CD4-positive, alpha-beta memory T cell (primary cell): ENCODE results near the gene ARL6IP4. TPM values are rescaled to one million over a fixed set of nuclear protein-coding genes. Genes with fewer than 3 reads are reported as not detected.
"Not testable (repeated sequence)": the region's sequence is repeated elsewhere in the genome, so short reads cannot be mapped to it uniquely, and the experiment has no call there.

ENCODE experiments used
- CTCF ChIA-PET: fragments of 350-600 bp; sonication (Branson Sonifier 250); formaldehyde crosslinking; loops from one replicate; lab custom pipeline; 2021; ENCODE audit warnings: inconsistent platforms; ENCODE audit not compliant: partially characterized antibody; lab: Charles Lee
- POLR2A ChIA-PET: fragments of 350-600 bp; sonication (Branson Sonifier 250); formaldehyde crosslinking; loops from one replicate; lab custom pipeline; 2021; ENCODE audit not compliant: partially characterized antibody; lab: Charles Lee
- DNase-seq, 5 donors: peaks; one replicate each; pipeline versions ENCODE4 v3.0.0 to v3.0.0-alpha.2; 2020 to 2022; ENCODE audit warnings: mixed read lengths in 1 of 5
- H3K27ac ChIP-seq: one replicate; pipeline ENCODE4 v1.7.0; 2013; ENCODE audit warnings: low read depth, low read length
- H3K27me3 ChIP-seq: 2 replicates; pipeline ENCODE4 v1.7.0; 2013; ENCODE audit warnings: mild to moderate bottlenecking, low read length, moderate library complexity; ENCODE audit not compliant: insufficient read depth
- H3K36me3 ChIP-seq: 2 replicates; pipeline ENCODE4 v1.7.0; 2013; ENCODE audit warnings: mild to moderate bottlenecking, low read length, moderate library complexity; ENCODE audit not compliant: insufficient read depth
- H3K4me1 ChIP-seq: 2 replicates; pipeline ENCODE4 v1.7.0; 2013; ENCODE audit warnings: mild to moderate bottlenecking, low read length, moderate library complexity; ENCODE audit not compliant: insufficient read depth
- H3K4me3 ChIP-seq, 2 donors: one replicate each; pipeline ENCODE4 v1.7.0; 2013; ENCODE audit warnings: low read length in 2 of 2, mild to moderate bottlenecking in 1 of 2
- H3K9me3 ChIP-seq, 2 donors: one replicate each; pipeline ENCODE4 v1.7.0; 2013; ENCODE audit warnings: low read length in 2 of 2, control low read depth in 1 of 2; ENCODE audit not compliant: control insufficient read depth in 1 of 2
- H3K27ac Mint-ChIP-seq, 7 donors: one replicate each; pipeline ENCODE4 v1.8.0; 2020 to 2021; ENCODE audit warnings: mixed read lengths in 7 of 7, mild to moderate bottlenecking in 6 of 7, inconsistent platforms in 3 of 7, moderate library complexity in 3 of 7
- H3K27me3 Mint-ChIP-seq, 2 donors: one replicate each; pipeline ENCODE4 v1.8.0; 2020 to 2021; ENCODE audit warnings: mixed read lengths in 2 of 2
- H3K36me3 Mint-ChIP-seq, 2 donors: one replicate each; pipeline ENCODE4 v1.8.0; 2020 to 2021; ENCODE audit warnings: mixed read lengths in 2 of 2, inconsistent platforms in 1 of 2, mild to moderate bottlenecking in 1 of 2
- H3K4me1 Mint-ChIP-seq, 4 donors: one replicate each; pipeline ENCODE4 v1.8.0; 2020 to 2021; ENCODE audit warnings: mixed read lengths in 4 of 4, mild to moderate bottlenecking in 1 of 4
- H3K4me3 Mint-ChIP-seq, 8 donors: one replicate each; pipeline ENCODE4 v1.8.0; 2020 to 2021; ENCODE audit warnings: mixed read lengths in 8 of 8, mild to moderate bottlenecking in 7 of 8, moderate library complexity in 6 of 8, inconsistent platforms in 3 of 8
- H3K9me3 Mint-ChIP-seq, 8 donors: one replicate each; pipeline ENCODE4 v1.8.0; 2020 to 2021; ENCODE audit warnings: mixed read lengths in 8 of 8, mild to moderate bottlenecking in 5 of 8, inconsistent platforms in 3 of 8, moderate library complexity in 1 of 8
- intact Hi-C: fragments of 100-400 bp; cut with micrococcal nuclease; formaldehyde crosslinking; loops from one replicate; pipeline ENCODE4 v1.15.1; 2023
- polyA plus RNA-seq, 2 donors: library from polyadenylated mRNA; unstranded; fragments of 300-500 nt; fragmentation: Illumina TruSeq; gene quantifications; one replicate each; pipeline ENCODE4 v1.2.3, GENCODE V29; 2021
- total RNA-seq, 2 experiments: library from RNA; stranded (reverse); gene quantifications; one replicate each; pipeline ENCODE4 v1.2.3, GENCODE V29; 2021

ARL6IP4 gene
- total RNA-seq (100 to 1,000 TPM; 159 to 180 TPM), polyA plus RNA-seq (100 to 1,000 TPM; 184 to 252 TPM)

DNA sequence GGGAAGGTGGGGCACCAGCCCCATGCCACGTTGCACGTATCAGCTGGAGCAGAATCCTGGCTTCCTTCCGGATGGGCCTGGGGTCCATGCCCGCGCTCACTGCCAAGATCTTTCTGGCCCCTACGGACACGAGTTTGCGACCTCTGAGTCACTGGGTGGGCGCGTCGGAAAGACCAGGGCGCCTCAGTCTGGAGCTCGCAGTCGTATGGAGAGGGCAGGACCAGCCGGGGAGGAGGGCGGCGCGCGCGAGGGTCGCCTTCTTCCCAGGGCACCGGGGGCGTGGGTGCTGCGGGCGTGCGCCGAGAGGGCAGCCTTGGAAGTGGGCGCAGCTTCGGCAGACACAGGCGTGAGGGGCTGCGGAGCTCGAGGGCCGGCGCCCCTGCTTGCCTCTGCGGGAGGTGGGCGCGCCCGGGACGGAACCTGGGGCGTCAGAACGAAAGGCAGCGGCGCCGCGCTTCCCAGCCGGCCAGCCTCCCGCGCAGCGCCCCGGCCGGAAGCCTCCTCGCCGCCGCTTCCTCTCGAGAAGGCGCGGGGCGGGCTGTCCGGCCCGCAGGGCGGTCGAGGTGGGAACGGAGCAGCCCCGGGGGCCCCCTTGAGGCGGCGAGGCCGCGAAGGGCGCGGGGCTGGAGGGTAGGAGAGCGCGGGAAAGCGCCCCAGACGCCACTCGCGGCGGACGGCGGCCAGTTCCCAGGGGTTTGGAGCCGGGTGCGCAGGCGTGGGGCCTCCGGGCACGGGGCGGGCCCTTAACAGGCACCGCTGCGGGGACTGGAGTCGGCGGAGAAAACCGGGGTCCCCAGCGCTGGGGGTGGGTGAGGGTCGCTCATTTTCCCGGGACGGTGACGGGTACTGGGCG, at the start of gene ARL6IP4:
Gene ARL6IP4, plus strand, starts transcription at position 499 of the 853 bp plus-strand sequence. CDS start 459 bp downstream, outside the sequence.
- Histone ChIP-seq H3K9me3 (no peaks in the 10 kb centered on the region), H3K27ac (peak within 1 kb of the TSS; percentile 68), H3K4me3 (peak within 1 kb of the TSS; percentile 78 to 83), H3K27me3 (no peaks in the 10 kb centered on the region), H3K4me1 (peaks cover 77% of the 10 kb centered on the region), H3K36me3 (peaks cover 22% of the 10 kb centered on the region)
- peak within 1 kb of the TSS; percentile 88 to 91 (median 90) for H3K27ac Mint-ChIP-seq
- DNase-seq, result peak; percentile 56 to 71 (median 64)
- CTCF ChIA-PET, result interaction anchor here (1.4 to 2.4 kb wide), 3 partner anchors 95 to 258 kb away, joined by 4 to 10 read pairs (median 4); partner anchors contain the start of gene MTRFR
- H3K4me1 Mint-ChIP-seq, result peaks cover 18 to 72% (median 50%) of the 10 kb centered on the region in 4 donors
- H3K4me3 Mint-ChIP-seq, result peak within 1 kb of the TSS; percentile 87 to 94 (median 90)
- peaks cover 0 to 4% (median 0%) of the 10 kb centered on the region in 8 donors for H3K9me3 Mint-ChIP-seq
- H3K36me3 Mint-ChIP-seq, result peaks cover 0 to 25% of the 10 kb centered on the region in 2 donors
- intact Hi-C loops, result no loop called here
- H3K27me3 Mint-ChIP-seq, result no peaks in the 10 kb centered on the region
- POLR2A ChIA-PET, result interaction anchor here (0.7 to 2.6 kb wide), 14 partner anchors 9 to 258 kb away, joined by 3 to 18 read pairs (median 4); partner anchors contain the start of genes ABCB9, HIP1R, MPHOSPH9 and MTRFR

DNA sequence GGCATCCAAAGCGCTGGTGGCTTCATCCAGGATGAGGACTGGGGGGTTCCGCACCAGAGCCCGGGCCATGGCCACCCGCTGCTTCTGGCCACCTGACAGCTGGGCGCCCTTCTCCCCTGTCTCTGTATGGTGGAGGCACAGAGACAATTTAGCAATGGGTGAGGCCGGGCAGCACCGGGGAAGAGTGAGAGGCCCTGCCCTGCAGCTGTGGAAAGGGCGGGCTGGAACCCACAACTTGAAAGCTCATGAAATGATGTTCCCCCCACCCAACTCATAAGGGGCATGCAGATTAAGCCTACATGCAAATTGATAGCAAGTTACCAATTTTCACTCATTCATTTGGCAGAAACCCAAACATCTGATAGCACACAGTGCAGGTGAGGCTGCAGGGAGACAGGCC, 48.3 kb upstream of the ARL6IP4 start:
- Mint-ChIP-seq H3K36me3 (no peaks in the 10 kb centered on the region), H3K27ac (no peak overlapping the region), H3K4me1 (no peaks in the 10 kb centered on the region), H3K9me3 (peaks cover 0 to 2% (median 0%) of the 10 kb centered on the region in 8 donors), H3K4me3 (no peak overlapping the region), H3K27me3 (no peaks in the 10 kb centered on the region)
- H3K36me3 ChIP-seq, result no peaks in the 10 kb centered on the region
- CTCF ChIA-PET, result no interaction called here
- intact Hi-C loops, result no loop called here
- DNase-seq, result no peak
- H3K9me3 ChIP-seq, result no peaks in the 10 kb centered on the region
- no peak overlapping the region for H3K4me3 ChIP-seq
- H3K27ac ChIP-seq, result no peak overlapping the region
- H3K4me1 ChIP-seq, result no peaks in the 10 kb centered on the region
- POLR2A ChIA-PET, result no interaction called here
- no peaks in the 10 kb centered on the region for H3K27me3 ChIP-seq

DNA sequence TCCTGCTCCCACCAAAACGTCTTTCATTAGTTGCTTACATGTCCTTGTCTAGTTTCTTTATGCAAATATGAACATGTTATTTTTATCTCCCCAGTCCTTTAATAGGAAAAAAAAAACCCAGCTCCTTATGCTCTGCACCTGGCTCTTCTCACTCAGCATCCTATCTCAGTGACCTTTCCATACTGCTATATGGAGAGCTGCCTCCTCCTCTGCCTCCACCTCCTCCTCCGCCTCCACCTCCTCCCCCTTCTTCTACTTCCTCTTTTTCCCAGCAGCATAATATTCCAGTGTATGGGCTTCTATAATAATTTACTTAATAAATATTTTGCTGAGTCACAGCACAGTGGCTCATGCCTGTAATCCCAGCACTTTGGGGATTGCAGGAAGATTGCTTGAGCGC, 45.8 kb upstream of the ARL6IP4 start:
- CTCF ChIA-PET, result no interaction called here
- POLR2A ChIA-PET, result interaction anchor here (0.6 kb wide), 1 partner anchor 132 kb away, joined by 3 read pairs; no protein-coding TSS in a partner anchor
- Histone ChIP-seq H3K4me3 (no peak overlapping the region), H3K27me3 (no peaks in the 10 kb centered on the region), H3K9me3 (no peaks in the 10 kb centered on the region), H3K4me1 (no peaks in the 10 kb centered on the region), H3K27ac (no peak overlapping the region), H3K36me3 (no peaks in the 10 kb centered on the region)
- intact Hi-C loops, result no loop called here
- no peaks in the 10 kb centered on the region for H3K27me3 Mint-ChIP-seq
- H3K9me3 Mint-ChIP-seq, result peaks cover 0 to 2% (median 0%) of the 10 kb centered on the region in 8 donors
- no peak for DNase-seq
- H3K36me3 Mint-ChIP-seq, result no peaks in the 10 kb centered on the region
- no peaks in the 10 kb centered on the region for H3K4me1 Mint-ChIP-seq
- no peak overlapping the region for H3K27ac Mint-ChIP-seq
- H3K4me3 Mint-ChIP-seq, result no peak overlapping the region

DNA sequence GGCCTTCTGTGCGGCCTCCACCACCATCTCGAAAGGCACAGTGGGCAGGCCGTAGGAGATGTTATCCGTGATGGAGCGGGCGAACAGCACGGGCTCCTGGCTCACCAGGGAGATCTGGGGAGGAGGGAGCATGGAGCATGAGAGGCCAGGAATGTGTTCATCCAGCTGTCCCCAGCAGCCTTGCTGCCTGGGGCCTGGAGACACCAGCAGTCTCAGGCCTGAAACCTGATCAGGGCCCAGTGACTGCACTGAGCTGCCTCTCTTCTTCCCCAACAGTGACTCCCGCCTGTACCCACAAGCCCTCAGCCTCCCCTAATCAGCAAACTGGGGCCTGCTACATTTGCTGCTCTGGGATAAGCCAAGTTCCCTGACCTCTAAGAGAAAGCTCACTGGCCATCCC, 45.2 kb upstream of the ARL6IP4 start:
- Histone ChIP-seq H3K27me3 (no peaks in the 10 kb centered on the region), H3K9me3 (no peaks in the 10 kb centered on the region), H3K36me3 (no peaks in the 10 kb centered on the region), H3K4me3 (no peak overlapping the region), H3K27ac (no peak overlapping the region), H3K4me1 (no peaks in the 10 kb centered on the region)
- POLR2A ChIA-PET, result interaction anchor here (0.6 kb wide), 1 partner anchor 133 kb away, joined by 3 read pairs; no protein-coding TSS in a partner anchor
- H3K27ac Mint-ChIP-seq, result no peak overlapping the region
- no peak for DNase-seq
- no peak overlapping the region for H3K4me3 Mint-ChIP-seq
- H3K9me3 Mint-ChIP-seq, result peaks cover 0 to 2% (median 0%) of the 10 kb centered on the region in 8 donors
- intact Hi-C loops, result no loop called here
- no peaks in the 10 kb centered on the region for H3K27me3 Mint-ChIP-seq
- H3K36me3 Mint-ChIP-seq, result no peaks in the 10 kb centered on the region
- no peaks in the 10 kb centered on the region for H3K4me1 Mint-ChIP-seq
- CTCF ChIA-PET, result interaction anchor here (0.8 kb wide), 1 partner anchor 142 kb away, joined by 3 read pairs; no protein-coding TSS in a partner anchor

DNA sequence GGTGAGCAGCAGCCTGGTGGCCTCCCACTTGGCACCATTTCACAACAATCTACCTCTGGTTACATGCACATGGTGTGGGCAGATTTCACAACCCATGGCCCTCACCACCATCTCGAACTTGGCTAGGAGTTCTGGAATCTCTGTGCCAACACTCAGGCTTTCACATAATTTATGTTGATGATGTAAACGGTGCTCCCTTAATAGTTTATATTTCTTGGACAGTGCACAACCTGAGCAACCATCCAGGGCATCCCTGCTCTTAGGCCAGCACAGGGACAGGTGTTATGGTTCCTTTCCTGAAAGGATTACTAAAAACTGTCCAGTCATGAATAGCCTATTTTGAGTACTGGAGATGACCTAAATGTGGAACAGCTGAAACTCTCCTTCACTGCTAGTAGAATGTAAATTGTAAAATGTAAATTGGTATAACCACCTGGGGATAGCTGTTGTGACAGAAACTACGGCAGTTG, 42.8 kb upstream of the ARL6IP4 start:
- no peaks in the 10 kb centered on the region for H3K4me1 ChIP-seq
- H3K9me3 ChIP-seq, result no peaks in the 10 kb centered on the region
- Mint-ChIP-seq H3K4me1 (peaks cover 0 to 2% (median 0%) of the 10 kb centered on the region in 4 donors), H3K9me3 (no peaks in the 10 kb centered on the region), H3K36me3 (no peaks in the 10 kb centered on the region), H3K4me3 (no peak overlapping the region), H3K27me3 (no peaks in the 10 kb centered on the region), H3K27ac (no peak overlapping the region)
- intact Hi-C loops, result no loop called here
- no peak overlapping the region for H3K4me3 ChIP-seq
- H3K27me3 ChIP-seq, result no peaks in the 10 kb centered on the region
- ChIA-PET CTCF (no interaction called here), POLR2A (no interaction called here)
- DNase-seq, result no peak
- H3K36me3 ChIP-seq, result no peaks in the 10 kb centered on the region
- H3K27ac ChIP-seq, result no peak overlapping the region

DNA sequence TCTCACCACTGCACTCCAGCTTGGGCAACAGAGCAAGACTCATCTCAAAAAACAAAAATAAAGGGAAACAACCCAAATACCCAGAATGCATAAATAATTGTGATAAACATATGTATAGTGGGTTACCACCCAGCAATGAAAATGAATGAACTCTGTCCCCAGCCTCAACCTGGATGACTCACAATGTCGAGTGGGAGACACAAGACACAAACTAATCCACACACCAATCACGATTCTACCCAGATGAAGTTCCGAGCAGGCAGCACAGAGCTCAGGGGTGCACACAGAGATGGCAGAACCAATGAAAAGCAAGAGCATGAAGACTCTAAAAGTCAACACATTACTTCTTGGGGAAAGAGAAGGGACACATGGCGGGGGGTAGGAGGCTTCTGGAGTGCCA, 41.4 kb upstream of the ARL6IP4 start:
- Histone ChIP-seq H3K27ac (no peak overlapping the region), H3K4me3 (no peak overlapping the region), H3K9me3 (no peaks in the 10 kb centered on the region), H3K27me3 (no peaks in the 10 kb centered on the region), H3K4me1 (no peaks in the 10 kb centered on the region), H3K36me3 (no peaks in the 10 kb centered on the region)
- Mint-ChIP-seq H3K4me1 (peaks cover 0 to 10% (median 3%) of the 10 kb centered on the region in 4 donors), H3K27ac (peak overlapping the region in 2 of 7 donors; percentile 80 to 84), H3K36me3 (no peaks in the 10 kb centered on the region), H3K4me3 (no peak overlapping the region), H3K9me3 (no peaks in the 10 kb centered on the region), H3K27me3 (no peaks in the 10 kb centered on the region)
- CTCF ChIA-PET, result no interaction called here
- POLR2A ChIA-PET, result no interaction called here
- intact Hi-C loops, result no loop called here
- no peak for DNase-seq

DNA sequence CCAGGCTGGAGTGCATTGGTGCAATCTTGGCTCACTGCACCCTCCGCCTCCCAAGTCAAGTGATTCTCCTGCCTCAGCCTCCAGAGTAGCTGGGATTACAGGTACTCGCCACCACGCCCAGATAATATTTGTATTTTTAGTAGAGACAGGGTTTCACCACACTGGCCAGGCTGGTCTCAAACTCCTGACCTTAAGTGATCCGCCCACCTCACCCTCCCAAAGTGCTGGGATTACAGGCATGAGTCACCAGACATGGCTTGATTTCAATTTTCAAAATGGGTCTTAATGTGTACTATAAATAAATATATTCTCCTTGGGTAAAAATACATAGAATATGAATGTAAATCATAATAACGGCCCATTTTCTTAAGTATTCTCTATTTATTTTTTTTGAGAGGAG, 39.1 kb upstream of the ARL6IP4 start:
- POLR2A ChIA-PET, H3K9me3 ChIP-seq, H3K27ac ChIP-seq, DNase-seq, H3K4me3 ChIP-seq, H3K27me3 Mint-ChIP-seq, intact Hi-C loops, H3K36me3 Mint-ChIP-seq, H3K27ac Mint-ChIP-seq, H3K27me3 ChIP-seq, H3K9me3 Mint-ChIP-seq, H3K4me1 ChIP-seq, H3K36me3 ChIP-seq, H3K4me3 Mint-ChIP-seq: not testable (repeated sequence)
- H3K4me1 Mint-ChIP-seq, result peaks cover 3 to 13% (median 4%) of the 10 kb centered on the region in 4 donors
- CTCF ChIA-PET, result interaction anchor here (1.4 to 17.2 kb wide), 2 partner anchors 81 to 147 kb away, joined by 3 to 268 read pairs; no protein-coding TSS in a partner anchor
